HG02678 (cell line): ENCODE results near the gene VAMP1.
"Not testable (repeated sequence)": the region's sequence is repeated elsewhere in the genome, so short reads cannot be mapped to it uniquely, and the experiment has no call there.

Experiments
- ATAC-seq: cut with Tn5 transposase; IDR thresholded peaks from one replicate; pipeline ENCODE4 v1.9.1; 2021; ENCODE audit warnings: mild to moderate bottlenecking, moderate library complexity; ENCODE audit not compliant: unreplicated experiment

Gene VAMP1

DNA sequence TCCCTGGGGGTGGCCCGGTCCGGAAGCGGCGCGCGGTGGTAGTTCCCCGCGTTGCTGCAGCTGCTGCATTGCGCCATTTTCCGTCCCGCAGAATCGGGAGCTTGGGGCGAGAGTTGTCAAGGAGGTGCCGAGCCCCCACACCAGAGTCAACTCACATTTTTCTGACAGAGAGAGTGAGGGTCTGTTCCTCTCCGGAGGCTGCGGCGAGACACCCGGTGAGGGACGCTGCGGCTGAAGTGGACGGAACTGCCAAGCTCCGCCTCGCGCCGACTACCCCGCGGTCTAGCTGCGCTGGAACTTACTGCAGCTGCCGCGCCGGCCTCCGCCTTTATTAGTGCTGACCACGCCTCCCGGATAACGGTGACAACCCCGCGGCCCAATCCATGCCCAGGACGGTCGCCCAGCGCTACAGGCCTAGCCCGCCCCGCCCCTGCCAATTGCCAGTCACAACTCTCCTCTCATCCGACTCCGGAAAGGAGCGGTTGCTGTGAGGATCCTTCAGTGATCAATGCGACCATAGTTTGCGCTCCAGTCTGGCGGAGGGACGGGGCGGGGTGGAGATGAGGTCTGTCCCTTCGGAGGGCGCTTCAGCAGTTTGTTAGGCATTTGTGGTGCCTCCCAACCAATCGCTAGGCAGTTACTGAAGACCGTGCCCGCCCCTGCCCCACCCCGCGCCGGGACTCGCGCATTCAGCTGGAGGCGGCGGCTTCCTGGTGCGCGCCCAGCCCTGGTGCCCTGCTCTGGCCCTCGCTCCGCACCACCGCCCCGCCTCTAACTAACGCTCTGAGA is at the start of gene VAMP1:
VAMP1 (minus strand) TSS at position 303 of the 789 bp plus-strand sequence; CDS start at position 157, 146 bp downstream.
- ATAC-seq, result peak; percentile 89

DNA sequence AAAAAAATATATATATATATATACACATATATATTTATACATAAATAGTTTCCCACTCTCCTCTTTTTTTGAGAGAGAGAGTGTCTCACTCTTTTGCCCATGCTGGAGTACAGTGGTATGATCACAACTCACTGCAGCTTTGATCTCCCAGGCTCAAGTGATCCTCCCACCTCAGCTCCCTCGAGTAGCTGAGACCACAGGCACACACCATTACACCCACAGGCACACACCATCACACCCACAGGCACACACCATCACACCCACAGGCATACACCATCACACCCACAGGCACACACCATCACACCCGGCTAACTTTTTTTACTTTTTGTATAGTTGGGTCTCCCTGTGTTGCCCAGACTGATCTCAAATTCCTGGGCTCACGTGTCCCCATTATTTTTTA is 49.7 kb upstream of the VAMP1 start:
- no peak for ATAC-seq

- no peak for ATAC-seq
Observed at GRCh38 chr12:6508087-6508486, 37.6 kb upstream of the VAMP1 start.

DNA sequence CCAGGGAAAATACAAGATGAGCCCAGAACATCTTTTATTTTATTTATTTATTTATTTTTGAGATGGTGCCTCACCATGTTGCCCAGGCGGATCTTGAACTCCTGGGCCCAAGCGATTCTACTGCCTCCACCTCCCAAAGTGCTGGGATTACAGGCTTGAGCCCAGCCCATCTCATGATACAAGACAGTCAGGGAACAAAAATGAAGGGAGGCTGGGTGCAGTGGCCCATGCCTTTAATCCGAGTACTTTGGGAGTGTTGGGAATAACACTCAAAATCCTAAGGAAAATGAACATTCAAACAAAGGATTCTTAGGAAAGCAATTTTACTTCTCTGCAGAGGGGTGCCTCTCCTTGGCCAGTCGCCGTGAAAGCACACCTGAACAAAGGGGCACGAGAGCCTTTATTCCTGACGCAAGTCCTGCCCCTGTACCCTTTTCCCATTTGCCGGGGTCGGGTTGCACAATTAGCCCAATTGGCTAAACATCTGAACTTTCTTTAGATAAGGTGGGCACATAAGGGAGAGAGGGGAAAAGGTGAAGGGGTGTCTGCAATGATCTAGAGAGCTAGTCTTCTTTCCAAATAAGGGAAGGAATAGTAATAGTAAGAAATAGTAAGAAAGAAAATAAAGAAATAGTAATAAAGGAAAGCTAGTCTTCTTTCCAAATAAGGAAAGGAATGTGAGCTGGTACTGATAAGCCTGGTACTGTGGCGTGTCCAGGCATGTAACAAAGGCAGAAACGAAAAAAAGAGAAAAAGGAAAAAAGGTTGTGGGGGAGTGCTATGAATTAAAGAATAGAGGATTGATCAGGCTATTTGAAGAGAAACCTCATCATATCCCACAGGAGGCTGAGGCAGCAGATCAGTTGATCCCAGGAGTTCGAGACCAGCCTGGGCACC is 36.9 kb upstream of the VAMP1 start:
- ATAC-seq, result no peak

- no peak for ATAC-seq
Observed at GRCh38 chr12:6500466-6500865, 30.0 kb upstream of the VAMP1 start.

GRCh38 chr12:6497291-6497690 is 26.8 kb upstream of the VAMP1 start:
- ATAC-seq, result not testable (repeated sequence)

DNA sequence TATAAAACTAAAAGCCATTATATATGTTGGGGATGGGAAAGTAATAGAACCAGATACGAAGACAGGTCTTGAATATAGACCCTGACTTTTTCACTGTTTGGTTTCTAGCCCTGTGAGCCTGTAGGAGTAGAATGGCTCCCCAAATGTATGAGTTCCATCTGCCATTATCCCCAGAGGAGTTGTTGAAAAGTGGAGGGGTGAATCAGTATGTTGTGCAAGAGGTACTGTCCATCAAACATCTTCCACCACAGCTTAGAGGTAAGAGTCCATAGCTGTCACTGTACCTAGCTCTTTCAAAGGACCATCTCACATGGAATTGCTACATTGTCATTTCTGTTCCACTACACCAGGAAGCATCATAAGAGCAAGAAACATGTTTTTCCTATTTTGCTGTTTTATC is 24.5 kb upstream of the VAMP1 start:
- no peak for ATAC-seq

DNA sequence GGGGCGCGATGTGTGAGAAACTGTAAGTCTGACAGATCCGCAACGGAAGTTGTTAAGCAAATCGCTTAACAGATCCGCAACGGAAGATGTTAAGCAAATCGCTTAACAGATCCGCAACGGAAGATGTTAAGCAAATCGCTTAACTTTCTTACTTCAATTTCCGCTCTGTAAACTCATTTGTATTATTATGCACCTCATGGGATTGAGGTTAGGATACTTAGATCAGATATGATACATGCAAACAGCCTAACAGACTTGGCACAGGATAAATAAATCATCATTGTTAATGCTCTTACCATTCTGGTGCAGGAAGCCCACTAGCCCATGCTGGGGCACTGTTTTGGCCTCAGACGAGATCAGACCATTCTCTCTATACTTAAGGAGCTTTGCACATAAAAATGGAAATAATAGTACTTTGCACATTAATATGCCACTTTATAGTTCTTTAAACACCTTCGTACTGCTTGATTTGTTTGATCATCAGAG is 23.8 kb upstream of the VAMP1 start:
- ATAC-seq, result no peak

DNA sequence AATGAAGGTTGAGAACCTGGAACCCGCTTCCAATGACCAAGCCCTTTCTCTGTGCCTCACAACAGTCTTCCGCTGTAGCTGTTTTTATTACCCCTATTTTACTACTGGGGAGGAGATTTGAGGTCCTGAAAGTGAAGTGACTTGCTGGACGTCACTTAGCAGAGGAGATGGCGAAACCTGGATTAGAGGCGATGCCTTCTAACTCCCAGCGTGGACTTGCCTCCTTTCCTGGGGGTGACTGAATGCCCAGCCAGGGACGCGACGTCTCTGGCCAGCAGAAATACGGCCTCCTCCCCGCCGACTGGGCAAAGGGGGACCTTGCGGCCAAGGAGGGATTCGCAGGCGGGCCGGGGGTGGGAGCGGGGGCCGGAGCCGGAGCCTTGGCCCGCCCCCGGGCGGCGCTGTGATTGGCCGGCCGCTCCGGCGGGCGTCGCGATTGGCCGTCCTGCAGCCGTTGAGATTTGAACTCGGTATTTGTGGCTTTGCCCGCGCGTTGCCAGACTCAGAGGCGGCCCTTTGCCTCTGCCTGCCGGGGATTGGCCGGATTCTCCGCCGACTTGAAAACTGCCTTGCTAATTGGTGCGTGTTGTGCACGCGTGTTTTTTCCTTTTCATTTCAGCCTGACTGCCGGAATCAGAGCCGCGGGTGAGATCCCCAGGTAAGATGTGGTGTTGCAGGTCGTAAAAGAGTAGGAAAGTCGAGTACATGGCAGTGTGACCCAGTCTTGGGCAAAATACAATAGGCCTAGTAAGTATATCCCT is 23.2 kb upstream of the VAMP1 start, which contains the start of gene NCAPD2:
NCAPD2 (plus strand) TSS at position 606 of the 761 bp plus-strand sequence. CDS start 997 bp downstream, outside the sequence.
- ATAC-seq, result peak; percentile 85

GRCh38 chr12:6492838-6493496 is 22.5 kb upstream of the VAMP1 start, which contains the start of gene MRPL51:
Gene MRPL51, minus strand, starts transcription at chr12:6493262. Its CDS starts 126 bp downstream, at chr12:6493136.
- peak; percentile 76 for ATAC-seq

GRCh38 chr12:6490673-6491072 is 20.2 kb upstream of the VAMP1 start:
- ATAC-seq, result not testable (repeated sequence)

DNA sequence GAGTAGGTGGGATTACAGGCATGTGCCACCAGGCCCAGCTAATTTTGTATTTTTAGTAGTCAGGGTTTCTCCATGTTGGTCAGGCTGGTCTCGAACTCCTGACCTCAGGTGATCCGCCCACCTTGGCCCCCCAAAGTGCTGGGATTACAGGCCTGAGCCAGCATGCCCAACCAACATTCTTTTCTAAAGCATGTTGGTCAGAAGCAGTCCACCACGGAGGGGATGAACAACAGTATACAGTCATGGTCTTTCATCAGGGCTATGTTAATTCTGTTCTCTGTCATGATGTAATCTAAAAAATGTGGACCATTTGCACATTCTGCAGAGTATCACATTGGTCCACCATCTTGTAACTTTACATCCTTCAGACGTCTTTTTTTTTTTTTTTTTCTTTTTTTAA is 19.0 kb upstream of the VAMP1 start:
- no peak for ATAC-seq

GRCh38 chr12:6488240-6488639 is 17.8 kb upstream of the VAMP1 start:
- no peak for ATAC-seq

DNA sequence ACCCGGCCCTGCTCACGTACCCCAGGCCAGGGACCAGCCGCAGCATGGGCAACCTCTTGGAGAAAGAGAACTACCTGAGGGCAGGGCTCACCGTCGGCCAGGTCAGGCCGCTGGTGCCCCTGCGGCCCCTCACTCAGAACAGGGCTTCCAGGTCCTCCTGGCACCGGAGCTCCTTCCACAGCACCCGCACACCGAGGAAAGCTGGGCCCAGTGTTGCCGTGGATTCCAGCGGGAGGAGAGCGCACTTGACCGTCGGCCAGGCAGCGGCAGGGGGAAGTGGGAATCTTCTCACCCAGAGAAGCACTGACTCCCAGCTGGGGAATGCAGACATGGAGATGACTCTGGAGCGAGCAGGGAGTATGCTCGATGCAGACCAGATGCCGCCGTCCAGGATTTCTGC is 7.9 kb upstream of the VAMP1 start:
- no peak for ATAC-seq

DNA sequence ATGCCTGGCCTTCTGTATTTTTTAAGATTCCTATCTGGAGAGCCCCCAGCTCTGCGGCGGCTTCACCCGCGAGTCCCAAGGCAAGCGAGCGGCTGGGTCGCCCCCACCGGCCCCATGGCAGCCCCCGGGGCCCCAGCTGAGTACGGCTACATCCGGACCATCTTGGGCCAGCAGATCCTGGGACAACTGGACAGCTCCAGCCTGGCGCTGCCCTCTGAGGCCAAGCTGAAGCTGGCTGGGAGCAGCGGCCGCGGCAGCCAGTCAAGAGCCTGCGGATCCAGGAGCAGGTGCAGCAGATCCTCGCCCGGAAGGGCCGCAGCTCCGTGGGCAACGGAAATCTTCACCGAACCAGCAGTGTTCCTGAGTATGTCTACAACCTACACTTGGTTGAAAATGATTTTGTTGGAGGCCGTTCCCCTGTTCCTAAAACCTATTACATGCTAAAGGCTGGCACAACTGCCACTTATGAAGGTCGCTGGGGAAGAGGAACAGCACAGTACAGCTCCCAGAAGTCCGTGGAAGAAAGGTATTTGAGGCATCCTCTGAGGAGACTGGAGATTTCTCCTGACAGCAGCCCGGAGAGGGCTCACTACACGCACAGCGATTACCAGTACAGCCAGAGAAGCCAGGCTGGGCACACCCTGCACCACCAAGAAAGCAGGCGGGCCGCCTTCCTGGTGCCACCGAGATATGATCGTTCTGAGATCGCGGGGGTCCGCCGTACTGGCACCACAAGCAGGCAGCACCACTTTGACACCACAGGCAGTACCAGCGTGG is 7.3 kb upstream of the VAMP1 start:
- ATAC-seq, result not testable (repeated sequence)

DNA sequence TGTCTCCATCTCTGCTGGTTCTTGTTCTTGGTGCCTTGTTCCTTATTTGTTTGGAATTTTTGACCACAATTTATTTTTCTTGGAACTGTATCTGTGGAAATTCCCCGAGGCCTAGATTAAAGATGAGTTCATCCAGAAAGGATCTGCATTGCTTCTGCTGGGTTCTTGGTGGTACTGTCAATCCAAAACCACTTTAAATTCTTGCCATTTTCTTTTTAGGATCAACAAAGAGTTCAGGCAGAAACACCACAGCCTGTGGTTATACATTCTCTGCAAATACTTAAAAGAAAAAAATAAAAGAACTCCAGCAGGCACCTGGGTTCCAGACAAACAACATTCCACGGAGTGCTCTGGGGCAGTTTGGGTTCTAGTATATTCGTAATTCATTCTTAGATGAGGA is 6.0 kb upstream of the VAMP1 start:
- ATAC-seq, result no peak

DNA sequence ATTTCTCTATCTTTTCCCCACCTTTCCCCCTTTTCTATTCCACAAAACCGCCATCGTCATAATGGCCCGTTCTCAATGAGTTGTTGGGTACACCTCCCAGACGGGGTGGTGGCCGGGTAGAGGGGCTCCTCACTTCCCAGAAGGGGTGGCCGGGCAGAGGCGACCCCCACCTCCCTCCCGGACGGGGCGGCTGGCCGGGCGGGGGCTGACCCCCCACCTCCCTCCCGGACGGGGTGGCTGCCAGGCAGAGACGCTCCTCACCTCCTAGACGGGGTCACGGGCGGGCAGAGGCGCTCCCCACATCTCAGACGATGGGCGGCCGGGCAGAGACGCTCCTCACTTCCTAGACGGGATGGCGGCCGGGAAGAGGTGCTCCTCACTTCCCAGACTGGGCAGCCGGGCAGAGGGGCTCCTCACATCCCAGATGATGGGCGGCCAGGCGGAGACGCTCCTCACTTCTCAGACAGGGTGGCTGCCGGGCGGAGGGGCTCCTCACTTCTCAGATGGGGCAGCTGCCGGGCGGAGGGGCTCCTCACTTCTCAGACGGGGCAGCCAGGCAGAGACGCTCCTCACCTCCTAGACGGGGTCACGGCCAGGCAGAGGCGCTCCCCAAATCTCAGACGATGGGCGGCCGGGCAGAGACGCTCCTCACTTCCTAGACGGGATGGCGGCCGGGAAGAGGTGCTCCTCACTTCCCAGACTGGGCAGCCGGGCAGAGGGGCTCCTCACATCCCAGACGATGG is 4.9 kb upstream of the VAMP1 start:
- ATAC-seq, result not testable (repeated sequence)

GRCh38 chr12:6472491-6472890 is 2.0 kb upstream of the VAMP1 start:
- no peak for ATAC-seq

- no peak for ATAC-seq
Observed at GRCh38 chr12:6471989-6472360, 1.5 kb upstream of the VAMP1 start.
